22Rv1 (cell line): ENCODE data around the gene MAP2K3.

Experiments used
- ZFX ChIP-seq: fragments of 450-650 bp; IDR thresholded peaks from 2 replicates; pipeline ENCODE4 v1.6.1; 2017; ENCODE audit warnings: antibody characterized with exemption, borderline replicate concordance
- TF ChIP-seq, protein P1 (sequence below): fragments of 450-650 bp; IDR thresholded peaks from 2 replicates; pipeline ENCODE4 v1.5.1; 2017; ENCODE audit warnings: mild to moderate bottlenecking

DNA sequence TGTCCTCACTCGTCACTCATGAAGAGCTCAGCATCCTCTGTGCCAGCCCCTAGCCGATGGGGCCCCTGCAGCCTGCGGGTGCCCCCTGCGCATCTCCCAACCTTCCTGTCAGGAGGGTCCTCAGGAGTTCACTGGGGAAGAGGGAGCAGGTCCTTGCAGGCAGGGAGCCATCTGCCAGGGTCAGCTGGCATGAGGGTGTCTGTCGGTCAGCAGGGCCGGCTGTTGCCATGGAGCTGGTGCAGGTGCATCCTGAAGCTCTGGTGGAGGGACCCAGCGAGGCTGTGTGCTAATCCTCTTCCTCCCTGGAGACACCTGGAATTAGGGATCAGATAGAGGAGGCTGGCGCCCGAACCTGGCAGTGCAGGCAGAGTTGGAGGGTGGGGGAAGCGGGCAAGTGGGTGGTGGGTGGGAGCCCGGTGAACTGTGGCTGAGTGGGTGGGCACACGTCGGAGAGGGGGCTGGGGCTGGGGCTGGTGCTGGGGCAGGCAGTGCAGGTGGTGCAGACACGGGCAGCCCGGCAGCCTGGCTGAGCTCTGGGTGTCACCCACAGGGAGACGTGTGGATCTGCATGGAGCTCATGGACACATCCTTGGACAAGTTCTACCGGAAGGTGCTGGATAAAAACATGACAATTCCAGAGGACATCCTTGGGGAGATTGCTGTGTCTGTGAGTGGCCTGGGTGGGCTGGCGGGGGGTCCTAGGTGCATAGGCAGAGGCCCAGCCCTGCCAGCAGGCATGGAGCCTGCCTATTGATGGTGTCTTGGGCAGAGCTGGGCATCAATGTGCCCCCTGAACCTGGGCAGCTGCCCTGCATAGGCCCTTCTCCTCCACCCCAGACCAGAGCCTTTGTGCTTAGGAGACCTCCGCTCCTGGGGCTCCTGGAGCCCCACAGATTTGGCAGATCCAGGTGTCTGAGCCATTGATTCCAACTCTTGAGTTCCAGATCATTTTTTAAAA lies 17.4 kb downstream of the MAP2K3 start:
- TF ChIP-seq, protein P1, sequence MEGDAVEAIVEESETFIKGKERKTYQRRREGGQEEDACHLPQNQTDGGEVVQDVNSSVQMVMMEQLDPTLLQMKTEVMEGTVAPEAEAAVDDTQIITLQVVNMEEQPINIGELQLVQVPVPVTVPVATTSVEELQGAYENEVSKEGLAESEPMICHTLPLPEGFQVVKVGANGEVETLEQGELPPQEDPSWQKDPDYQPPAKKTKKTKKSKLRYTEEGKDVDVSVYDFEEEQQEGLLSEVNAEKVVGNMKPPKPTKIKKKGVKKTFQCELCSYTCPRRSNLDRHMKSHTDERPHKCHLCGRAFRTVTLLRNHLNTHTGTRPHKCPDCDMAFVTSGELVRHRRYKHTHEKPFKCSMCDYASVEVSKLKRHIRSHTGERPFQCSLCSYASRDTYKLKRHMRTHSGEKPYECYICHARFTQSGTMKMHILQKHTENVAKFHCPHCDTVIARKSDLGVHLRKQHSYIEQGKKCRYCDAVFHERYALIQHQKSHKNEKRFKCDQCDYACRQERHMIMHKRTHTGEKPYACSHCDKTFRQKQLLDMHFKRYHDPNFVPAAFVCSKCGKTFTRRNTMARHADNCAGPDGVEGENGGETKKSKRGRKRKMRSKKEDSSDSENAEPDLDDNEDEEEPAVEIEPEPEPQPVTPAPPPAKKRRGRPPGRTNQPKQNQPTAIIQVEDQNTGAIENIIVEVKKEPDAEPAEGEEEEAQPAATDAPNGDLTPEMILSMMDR: no peak
- no peak for TF ChIP-seq ZFX
